GM21786 (cell line): ENCODE results near the gene SENP8.
"Not testable (repeated sequence)": the region's sequence is repeated elsewhere in the genome, so short reads cannot be mapped to it uniquely, and the experiment has no call there.

Source experiments
- ATAC-seq: cut with Tn5 transposase; IDR thresholded peaks from one replicate; pipeline ENCODE4 v1.9.1; 2021; ENCODE audit not compliant: unreplicated experiment

SENP8 gene

DNA sequence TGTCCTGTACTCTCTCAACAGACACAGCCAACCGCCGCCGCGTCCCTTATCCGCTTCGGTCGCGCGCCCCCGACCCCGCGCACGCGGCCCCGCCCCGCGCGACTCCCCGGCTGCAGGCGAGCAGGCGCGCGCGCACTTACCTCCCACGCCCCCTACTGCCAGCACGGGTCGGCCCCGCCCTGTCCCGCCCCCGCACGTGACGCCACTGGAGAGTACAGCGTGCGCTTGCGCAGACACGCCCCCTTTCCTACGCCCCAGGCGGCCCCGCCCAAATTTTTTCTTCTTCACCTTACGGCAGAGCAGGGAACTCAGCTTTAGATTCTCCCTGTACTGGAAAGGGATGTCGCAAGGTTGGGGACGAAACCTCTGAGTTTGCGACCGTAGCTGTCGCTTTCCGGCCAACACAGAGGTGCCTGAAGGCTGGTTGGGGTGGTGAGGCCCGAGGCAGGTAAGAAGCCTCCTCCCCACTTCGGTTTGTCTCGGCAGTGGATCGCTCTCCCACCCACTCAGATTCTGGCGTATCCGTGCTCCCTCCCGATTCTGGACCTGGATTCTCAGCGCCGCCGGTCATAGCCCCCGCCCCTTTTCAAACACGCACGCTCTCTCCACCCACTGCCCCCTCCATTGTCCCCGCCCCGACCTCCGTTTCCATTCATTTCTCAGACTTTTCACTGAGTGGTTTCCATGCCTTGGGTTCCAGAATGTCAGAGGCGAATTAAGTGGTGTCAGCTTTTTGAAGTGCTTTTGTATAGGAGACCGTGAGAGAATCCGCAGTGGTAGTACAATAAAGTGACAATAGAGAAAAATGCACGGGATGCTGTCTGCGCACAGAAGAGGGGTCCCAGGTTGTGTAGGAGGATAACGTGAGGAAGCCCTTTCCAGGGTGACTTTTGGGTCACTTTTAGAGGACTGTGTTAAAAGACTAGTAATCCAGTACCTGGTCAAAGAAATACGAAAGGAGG, at the start of gene SENP8, which contains the start of gene MYO9A:
Gene SENP8 (plus strand): TSS at position 387 of the 962 bp plus-strand sequence. CDS start 21,221 bp downstream, outside the sequence.
Gene MYO9A (minus strand): TSS at position 134 of the 962 bp plus-strand sequence. CDS start 71,587 bp downstream, outside the sequence.
- ATAC-seq = peak; percentile 57

DNA sequence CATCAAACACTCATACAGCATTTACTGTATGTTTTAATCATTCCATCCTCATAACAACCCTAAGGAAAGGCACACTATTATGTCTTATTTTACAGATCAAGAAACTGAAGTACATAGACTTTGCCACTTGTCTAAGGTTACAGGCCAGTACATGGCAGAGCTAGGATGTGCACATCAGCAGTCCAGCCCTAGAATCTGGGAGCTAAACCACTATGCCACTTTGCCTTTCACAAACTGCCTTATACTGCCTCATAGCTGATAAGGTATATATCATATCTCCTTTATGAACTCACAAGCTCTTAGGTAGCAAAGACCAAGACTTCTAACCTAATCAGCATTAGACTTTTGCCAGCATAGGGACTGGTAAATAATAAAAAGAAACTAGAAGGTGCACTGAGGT, 49.3 kb upstream of the SENP8 start:
- ATAC-seq = no peak

DNA sequence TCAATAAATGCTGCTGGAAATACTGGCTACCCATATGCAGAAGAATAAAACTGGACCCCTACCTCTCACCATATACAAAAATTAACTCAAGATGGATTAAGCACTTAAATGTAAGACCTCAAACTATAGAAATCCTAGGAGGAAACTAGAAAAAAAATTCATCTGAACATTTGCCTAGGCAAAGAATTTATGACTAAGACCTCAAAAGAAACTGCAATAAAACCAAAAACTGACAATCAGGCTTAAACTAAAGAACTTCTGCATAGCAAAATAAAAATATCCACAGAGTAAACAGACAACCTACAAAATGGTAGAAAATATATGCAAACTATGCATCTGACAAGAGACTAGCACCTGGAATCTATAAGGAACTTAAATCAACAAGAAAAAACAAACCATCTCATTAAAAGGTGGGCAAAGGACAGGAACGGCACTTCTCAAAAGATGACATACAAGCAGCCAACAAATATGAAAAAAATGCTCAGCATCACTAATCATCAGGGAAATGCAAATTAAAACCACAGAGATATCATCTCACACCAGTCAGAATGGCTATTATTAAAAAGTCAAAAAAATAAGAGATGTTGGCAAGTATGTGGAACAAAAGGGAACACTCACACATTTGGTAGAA, 47.3 kb upstream of the SENP8 start:
- no peak for ATAC-seq

DNA sequence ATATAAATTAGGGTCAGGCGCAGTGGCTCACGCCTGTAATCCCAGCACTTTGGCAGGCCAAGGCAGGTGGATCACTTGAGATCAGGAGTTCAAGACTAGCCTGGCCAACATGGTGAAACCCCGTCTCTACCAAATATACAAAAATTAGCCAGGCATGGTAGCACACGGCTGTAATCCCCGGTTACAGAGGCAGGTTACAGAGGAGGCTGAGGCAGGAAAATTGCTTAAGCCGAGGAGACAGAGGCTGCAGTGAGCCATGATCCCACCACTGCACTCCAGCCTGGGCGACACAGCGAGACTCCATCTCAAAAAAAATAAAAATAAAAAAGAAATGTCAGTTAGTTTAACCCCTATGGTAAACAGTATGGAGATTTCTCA, 46.8 kb upstream of the SENP8 start:
- ATAC-seq = not testable (repeated sequence)

DNA sequence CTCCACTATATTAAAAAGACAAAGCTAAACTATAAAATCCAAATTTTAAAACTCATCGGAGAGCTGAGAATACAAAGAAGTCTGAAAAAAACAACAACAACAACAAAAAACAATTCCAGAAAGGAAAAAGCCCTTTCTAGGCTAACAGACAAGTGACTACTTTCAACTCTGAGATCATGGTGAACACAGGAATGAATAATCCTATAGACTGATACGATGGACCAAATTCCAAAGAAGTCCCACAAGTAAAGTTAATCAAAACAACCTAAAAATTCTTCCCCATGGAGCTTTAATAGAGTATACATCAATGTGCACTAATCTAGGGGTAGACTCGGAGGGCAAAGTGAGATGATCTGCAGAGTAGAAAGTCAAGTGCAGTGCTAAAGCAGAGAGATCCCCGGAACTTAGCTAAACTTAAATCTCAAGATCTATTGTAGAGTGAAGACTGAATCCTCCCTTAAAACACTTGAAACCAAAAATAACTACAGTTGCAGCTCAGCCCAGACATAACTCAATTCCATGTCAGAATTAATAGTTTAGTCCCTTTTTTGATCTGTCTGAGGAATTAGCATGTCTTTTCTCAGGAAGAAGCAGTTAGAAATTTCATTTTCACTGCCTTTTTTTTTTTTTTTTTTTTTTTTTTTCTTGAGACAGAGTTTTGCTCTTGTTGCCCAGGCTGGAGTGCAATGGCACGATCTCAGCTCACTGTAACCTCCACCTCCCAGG, 43.7 kb upstream of the SENP8 start:
- no peak for ATAC-seq

DNA sequence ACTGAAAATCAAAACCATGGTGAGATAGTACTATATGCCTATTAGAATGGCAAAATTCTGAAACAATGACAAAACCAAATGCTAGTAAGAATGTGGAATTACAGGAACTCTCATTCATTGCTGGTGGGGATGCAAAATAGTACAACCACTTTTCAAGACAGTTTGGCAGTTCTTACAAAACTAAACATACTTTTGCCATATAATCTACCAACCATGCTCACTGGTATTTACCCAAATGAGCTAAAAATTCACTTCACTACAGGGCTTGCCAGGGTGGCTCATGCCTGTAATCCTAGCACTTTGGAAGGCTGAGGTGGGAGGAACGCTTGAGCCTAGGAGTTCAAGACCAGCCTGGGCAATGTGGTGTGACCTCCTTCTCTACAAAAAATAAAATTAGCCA, 40.3 kb upstream of the SENP8 start:
- ATAC-seq = no peak

DNA sequence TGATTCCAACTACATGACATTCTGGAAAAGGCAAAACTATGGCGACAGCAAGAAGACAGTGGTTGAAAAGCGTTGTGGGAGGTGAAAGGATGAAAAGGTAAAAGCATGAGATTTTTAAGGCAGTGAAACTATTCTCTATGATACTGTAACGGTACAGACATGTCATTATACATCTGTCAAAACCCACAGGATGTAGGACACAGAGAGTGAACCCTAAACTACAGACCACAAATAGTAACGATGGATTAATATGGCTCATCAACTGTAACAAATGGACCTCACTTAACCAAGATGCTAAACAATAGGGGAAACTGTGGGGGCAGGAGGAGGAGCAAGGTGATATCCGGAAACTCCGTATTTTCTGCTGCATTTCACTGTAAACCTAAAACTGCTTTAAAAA, 39.3 kb upstream of the SENP8 start:
- no peak for ATAC-seq

DNA sequence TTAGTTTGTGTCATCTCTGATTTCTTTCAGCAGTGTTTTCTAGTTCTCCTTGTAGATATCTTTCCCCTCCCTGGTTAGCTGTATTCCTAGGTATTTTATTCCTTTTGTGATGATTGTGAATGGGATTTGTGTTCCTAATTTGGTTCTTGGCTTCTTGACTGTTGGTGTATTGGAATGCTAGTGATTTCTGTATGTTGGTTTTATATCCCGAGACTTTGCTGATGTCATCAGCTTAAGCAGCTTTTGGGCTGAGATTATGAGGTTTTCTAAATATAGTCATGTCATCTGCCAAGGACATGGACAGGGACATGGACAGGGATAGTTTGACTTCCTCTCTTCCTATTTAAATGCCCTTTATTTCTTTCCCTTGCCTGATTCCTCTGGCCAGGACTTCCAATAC, 36.0 kb upstream of the SENP8 start:
- no peak for ATAC-seq

DNA sequence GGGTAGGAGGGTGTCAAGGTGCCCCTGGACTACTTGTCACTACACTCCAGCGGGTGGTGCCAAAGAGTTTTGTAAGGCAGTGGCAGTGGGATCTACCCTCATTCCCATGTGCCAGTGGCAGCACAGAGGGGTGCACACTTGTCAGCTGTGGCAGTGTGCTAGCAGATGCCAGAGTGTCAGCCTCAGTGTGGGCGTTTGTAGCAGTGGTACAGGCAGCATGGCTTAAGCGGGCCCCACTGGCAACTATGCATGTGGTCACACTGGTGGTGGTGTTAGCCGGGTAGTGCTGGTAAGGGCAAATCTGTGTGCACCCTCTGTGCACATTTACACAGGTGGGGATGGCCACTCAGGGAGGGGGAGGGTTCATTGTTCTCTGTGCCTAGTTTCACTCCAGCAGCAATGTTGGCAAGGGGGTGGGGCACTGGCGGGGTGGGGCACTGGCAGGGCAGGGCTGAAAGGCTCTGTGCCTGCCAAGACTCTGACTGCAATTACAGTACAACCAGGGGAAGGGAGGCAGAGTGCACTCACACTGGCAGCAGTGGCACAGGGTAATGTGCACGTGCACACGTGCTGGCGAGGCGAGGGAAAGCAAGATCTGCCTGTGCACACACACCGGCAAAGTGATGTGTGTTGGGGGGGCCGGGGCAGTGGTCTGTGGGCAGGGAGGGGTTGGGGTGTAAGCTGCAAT, 32.0 kb upstream of the SENP8 start:
- no peak for ATAC-seq

DNA sequence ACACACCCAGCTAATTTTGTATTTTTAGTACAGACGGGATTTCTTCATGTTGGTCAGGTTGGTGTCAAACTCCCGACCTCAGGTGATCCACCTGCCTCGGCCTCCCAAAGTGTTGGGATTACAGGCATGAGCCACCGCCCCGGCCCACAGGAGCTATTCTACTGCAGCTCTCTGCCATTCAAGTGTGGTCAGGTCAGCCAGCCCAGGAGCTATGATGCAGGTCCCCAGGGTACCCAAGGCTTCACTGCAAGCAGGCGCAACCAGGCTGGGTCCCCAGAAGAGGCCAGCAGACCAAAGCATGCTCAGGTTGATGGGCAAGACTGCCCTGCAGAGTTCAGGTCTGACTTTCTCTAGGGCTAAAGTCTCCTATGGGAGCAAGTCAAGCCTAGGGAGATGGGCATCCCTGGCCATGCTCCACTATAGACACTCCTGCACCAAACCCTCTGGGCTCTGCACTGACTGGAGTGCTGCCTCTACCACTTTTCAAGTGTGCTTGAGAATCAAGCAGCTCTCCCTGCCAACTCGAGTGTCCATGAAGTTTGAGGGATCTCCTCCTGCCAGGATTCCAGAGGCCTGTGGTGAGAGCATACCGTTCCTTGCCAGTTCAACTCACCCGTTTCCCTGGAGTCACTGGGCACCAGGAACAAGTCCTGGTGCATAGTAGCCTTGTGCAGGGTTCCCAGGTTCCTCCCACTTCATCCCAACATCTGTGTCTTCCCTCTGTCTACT, 31.1 kb upstream of the SENP8 start:
- no peak for ATAC-seq

DNA sequence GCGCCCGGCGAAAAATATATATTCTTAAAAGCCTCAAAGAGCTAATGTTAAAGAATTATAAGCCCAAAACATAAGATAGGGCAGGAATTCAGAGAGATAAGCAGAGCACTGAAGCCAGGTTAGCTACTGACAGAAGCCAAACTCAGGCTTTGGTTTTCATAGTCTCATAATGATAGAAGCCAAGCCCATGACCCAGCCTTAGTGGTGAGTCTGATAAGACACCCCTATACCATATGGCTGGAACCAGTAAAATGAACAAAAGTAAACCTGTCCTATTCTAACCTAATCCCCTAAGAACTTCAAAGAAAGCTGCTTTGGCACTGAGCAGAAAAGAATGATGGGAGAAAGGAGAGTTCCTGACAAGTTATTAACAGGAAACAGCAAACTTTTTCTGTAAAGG, 26.2 kb upstream of the SENP8 start:
- ATAC-seq = no peak

DNA sequence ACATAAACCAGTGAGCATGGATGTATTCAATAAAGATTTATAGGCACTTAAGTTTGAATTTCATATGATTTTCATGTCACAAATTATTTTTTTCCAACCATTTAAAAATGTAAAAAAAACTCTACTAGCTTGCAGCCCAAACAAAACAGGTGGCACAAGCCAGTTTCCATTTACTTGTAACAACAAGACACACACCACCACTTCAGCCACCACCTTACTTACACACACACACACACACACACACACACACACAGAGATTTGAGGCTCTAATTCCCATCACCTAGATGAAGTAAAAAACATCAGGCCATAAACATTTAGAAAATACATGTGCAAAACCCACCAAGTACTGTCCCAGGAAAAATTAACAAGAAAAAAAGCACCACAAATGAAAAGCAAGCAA, 25.5 kb upstream of the SENP8 start:
- no peak for ATAC-seq

DNA sequence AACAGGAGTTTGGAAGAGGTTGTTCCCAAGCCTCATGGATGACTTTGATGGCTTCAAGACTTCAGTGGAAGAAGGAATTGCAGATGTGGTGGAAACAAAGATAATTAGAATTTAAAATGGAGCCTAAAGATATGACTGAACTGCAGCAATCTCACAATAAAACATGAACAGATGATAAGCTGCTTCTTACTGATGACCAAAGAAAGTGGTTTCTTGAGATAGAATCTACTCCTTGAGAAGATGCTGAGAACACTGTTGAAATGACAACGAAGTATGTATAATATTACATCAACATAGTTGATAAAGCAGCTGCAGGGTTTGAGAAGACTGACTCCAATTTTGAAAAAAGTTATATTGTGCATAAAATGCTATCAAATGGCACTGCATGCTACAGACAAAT, 21.4 kb upstream of the SENP8 start:
- ATAC-seq = no peak

DNA sequence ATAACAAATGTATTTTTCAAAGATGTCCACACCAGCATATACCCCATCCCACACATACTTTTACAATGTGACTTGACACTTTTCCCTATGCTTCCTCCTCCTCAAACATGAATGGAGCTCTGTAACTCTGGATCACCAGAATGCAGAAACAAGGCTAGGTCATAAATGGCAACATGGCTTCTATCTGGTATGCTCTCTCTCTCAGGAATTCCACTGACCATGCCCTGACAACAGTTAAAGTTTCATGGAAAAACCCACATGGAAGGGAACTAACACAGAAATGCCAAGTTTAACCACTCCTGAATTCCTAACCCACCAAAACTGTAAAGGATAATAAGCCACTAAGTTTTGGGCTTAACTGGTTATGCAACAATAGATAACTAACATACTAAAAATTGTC, 20.2 kb upstream of the SENP8 start:
- no peak for ATAC-seq

DNA sequence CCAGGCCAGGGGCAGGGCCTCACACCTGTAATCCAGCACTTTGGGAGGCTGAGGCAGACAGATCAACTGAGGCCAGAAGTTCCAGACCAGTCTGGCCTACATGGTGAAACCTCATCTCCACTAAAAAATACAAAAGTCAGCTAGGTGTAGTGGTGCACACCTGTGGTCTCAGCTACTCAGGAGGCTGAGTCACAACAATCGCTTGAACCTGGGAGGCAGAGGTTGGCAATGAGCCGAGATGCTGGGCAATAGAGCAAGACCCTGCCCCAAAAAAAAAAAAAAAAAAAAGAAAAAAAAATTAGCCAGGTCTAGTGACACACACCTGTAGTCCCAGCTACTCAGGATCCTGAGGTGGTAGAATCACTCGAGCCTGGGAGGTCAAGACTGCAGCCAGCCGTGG, 19.0 kb upstream of the SENP8 start:
- ATAC-seq = no peak

DNA sequence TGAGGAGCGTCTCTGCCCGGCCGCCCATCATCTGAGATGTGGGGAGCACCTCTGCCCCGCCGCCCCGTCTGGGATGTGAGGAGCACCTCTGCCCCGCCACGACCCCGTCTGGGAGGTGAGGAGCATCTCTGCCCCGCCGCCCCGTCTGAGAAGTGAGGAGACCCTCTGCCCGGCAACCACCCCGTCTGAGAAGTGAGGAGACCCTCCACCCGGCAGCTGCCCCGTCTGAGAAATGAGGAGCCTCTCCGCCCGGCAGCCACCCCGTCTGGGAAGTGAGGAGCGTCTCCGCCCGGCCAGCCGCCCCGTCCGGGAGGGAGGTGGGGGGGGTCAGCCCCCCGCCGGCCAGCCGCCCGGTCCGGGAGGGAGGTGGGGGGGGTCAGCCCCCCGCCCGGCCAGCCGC, 17.7 kb upstream of the SENP8 start:
- not testable (repeated sequence) for ATAC-seq

DNA sequence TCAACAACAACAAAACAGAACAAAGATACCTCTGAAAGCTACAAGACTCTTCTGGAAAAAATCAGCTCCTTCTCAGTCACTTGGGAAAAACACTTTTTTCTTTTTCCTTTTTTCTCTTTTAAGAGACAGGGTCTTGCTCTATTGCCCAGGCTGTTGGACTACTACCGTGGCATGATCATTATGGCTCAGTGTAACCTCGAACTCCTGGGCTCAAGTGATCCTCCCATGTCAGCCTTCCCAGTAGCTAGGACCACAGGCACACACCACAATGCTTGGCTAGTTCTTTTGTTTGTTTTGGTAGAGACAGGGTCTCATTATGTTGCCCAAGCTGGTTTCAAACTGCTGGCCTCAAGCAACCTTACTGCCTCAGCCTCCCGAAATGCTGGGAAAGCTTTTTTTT, 13.1 kb upstream of the SENP8 start:
- ATAC-seq = no peak

DNA sequence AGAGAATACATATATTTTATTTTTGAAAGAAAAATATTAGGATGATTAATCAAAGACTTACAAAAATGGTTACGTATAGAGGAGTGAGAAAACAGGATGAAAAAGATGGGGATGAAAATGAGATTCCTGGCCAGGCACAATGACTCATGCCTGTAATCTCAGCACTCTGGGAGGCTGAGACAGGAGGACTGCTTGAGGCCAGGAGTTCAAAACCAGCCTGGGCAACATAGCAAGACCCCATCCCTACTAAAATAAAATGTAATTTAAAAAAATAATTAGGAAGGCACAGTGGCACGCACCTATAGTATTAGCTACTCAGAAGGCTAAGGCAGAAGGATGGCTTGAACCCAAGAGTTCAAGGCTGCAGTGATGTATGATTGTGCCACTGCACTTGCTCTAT, 12.1 kb upstream of the SENP8 start:
- no peak for ATAC-seq

DNA sequence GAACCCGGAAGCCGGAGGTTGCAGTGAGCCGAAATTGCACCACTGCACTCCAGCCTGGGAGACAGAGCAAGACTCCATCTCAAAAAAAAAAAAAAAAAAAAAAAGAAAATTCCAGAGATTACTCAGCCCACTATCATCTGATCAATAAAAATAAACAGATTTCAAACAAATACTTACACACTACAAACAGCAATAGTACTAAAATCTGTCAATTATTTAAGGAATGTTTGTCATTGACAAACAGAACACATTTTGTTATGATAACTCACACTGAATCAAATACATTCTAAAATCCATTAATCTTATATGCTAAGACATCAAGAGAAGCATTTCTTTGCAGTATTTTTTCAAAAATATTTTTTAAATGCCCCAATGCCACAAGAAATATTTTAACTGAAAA, 7.8 kb upstream of the SENP8 start:
- no peak for ATAC-seq

DNA sequence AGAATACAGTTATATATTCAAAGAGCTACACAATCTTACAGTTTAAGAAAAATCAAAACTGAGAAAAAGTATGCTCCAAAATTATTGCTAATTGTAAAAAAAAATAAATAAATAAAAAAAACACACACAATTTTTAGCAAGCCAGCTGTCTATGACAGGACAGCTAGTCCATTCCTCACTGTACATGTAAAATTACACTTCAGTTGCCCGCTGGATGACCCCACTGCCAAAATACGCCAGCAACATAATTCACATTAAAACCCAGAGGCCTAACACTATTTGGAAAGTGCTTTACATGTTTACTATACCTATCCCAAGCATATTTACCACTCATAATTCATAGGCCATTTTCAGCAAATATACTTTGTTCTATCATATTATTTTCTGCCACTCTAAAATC, 6.1 kb upstream of the SENP8 start:
- ATAC-seq = no peak
